Neural cell (in vitro differentiated cells): ENCODE data around the gene RPS17.

Source experiments
- EZH2 ChIP-seq: fragments of 200-600, 300-800 bp; shearing (Covaris generic), sonication (generic); IDR thresholded peaks from 2 replicates; pipeline ENCODE4 v1.6.1; 2014; ENCODE audit warnings: antibody characterized with exemption, low read length, borderline replicate concordance, mild to moderate bottlenecking; ENCODE audit not compliant: insufficient read depth, poor library complexity, severe bottlenecking
- TF ChIP-seq, protein P1 (sequence below): fragments of 450-650 bp; IDR thresholded peaks from 2 replicates; pipeline ENCODE4 v1.5.1; 2014; ENCODE audit warnings: antibody characterized with exemption, mild to moderate bottlenecking, moderate library complexity; ENCODE audit not compliant: poor library complexity, severe bottlenecking

DNA sequence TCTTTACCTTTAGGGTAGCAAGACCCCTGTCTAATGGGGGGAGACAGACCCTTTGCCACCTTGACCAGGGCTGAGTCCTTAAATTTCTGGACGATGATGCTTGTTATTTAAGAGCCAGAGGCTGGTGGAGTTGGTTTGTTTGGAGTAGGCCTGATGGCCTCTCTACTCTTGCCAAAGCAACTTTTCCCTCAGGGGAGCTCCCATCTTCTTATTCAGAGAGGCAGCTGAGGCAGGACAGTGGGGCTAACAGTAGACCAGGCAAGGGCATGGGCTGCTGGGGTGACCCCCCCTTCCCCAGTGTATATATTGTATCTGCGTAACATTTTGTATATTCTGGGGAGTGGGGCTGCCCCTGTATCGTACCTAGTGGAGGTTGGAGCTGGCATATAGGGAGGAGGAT is 10.3 kb downstream of the RPS17 start:
- no peak for TF ChIP-seq EZH2
- TF ChIP-seq, protein P1, sequence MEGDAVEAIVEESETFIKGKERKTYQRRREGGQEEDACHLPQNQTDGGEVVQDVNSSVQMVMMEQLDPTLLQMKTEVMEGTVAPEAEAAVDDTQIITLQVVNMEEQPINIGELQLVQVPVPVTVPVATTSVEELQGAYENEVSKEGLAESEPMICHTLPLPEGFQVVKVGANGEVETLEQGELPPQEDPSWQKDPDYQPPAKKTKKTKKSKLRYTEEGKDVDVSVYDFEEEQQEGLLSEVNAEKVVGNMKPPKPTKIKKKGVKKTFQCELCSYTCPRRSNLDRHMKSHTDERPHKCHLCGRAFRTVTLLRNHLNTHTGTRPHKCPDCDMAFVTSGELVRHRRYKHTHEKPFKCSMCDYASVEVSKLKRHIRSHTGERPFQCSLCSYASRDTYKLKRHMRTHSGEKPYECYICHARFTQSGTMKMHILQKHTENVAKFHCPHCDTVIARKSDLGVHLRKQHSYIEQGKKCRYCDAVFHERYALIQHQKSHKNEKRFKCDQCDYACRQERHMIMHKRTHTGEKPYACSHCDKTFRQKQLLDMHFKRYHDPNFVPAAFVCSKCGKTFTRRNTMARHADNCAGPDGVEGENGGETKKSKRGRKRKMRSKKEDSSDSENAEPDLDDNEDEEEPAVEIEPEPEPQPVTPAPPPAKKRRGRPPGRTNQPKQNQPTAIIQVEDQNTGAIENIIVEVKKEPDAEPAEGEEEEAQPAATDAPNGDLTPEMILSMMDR, result no peak
